HCT116 (cell line): ENCODE data around the gene GP1BB. TPM values are rescaled to one million over a fixed set of nuclear protein-coding genes. Genes with fewer than 3 reads are reported as not detected.

Experiments
- ATAC-seq: fragments of 200-7000 bp; cut with Tn5 transposase; 2 replicates; pipeline ENCODE4 v1.9.1; 2020; ENCODE audit warnings: mild to moderate bottlenecking, moderate library complexity
- BruUV-seq: library from RNA; stranded (reverse); fragments of 400-500 nt; replicated peaks from 2 replicates; lab custom pipeline; 2021; lab: Mats Ljungman, UMichigan
- CTCF ChIA-PET: fragments of 300-600 bp; sonication (Branson Sonifier 250); formaldehyde crosslinking; loops from one replicate; lab custom pipeline; 2021; ENCODE audit warnings: antibody characterized with exemption; lab: Charles Lee
- POLR2A ChIA-PET: fragments of 300-600, 350-600 bp; sonication (Branson Sonifier 250); formaldehyde crosslinking; loops from one replicate; lab custom pipeline; 2021; ENCODE audit warnings: antibody characterized with exemption; lab: Charles Lee
- RAD21 ChIA-PET, 2 experiments: fragments of 300-600 bp; sonication (Branson Sonifier 250); formaldehyde crosslinking; loops; one replicate each; lab custom pipeline; 2023; ENCODE audit warnings: low total read pairs in 2 of 2; ENCODE audit not compliant: uncharacterized antibody in 2 of 2, unreplicated experiment in 2 of 2, low non-redundant PET in 1 of 2; lab: Charles Lee
- DNase-seq: peaks from one replicate; pipeline ENCODE4 v3.0.0-alpha.2; 2010; ENCODE audit warnings: low read depth, low spot score
- H2AFZ ChIP-seq: fragments of 200-600 bp; shearing (Covaris generic), sonication (generic); 2 replicates; pipeline ENCODE4 v1.6.1; 2017; ENCODE audit warnings: low read depth, mixed run types, mixed read lengths, antibody characterized with exemption, low read length; ENCODE audit not compliant: poor library complexity, severe bottlenecking
- H3K27ac ChIP-seq: 2 replicates; pipeline ENCODE4 v1.5.1; 2012; ENCODE audit warnings: low read depth, low read length
- H3K27me3 ChIP-seq: fragments of 200-600 bp; sonication (generic); 2 replicates; pipeline ENCODE4 v1.6.1; 2016; ENCODE audit warnings: mixed run types, low read length, mixed read lengths; ENCODE audit not compliant: insufficient read depth
- H3K36me3 ChIP-seq, 2 experiments: fragments of 200-500 bp in 1 of 2; fragments of 200-600 bp in 1 of 2; sonication (Bioruptor generic) in 1 of 2; sonication (generic) in 1 of 2; 2 replicates each; pipeline versions ENCODE4 v1.5.1 to v1.6.1; 2014 to 2016; ENCODE audit warnings: low read length in 2 of 2, inconsistent platforms in 1 of 2, mixed read lengths in 1 of 2, mixed run types in 1 of 2; ENCODE audit not compliant: insufficient read depth in 2 of 2, control insufficient read depth in 1 of 2
- H3K4me1 ChIP-seq, 2 experiments: fragments of 200-600 bp in 1 of 2; sonication (generic) in 1 of 2; 2 replicates each; pipeline versions ENCODE4 v1.5.1 to v1.6.1; 2012 to 2017; ENCODE audit warnings: low read length in 2 of 2, inconsistent platforms in 1 of 2, mild to moderate bottlenecking in 1 of 2, mixed read lengths in 1 of 2, mixed run types in 1 of 2, moderate library complexity in 1 of 2; ENCODE audit not compliant: insufficient read depth in 2 of 2, control insufficient read depth in 1 of 2
- H3K4me2 ChIP-seq: fragments of 200-600 bp; sonication (generic); 2 replicates; pipeline ENCODE4 v1.6.1; 2017; ENCODE audit warnings: mixed run types, low read length, mixed read lengths
- H3K4me3 ChIP-seq, 2 experiments: fragments of 200-600 bp in 1 of 2; sonication (generic) in 1 of 2; replicated peaks in 1 of 2; 2 replicates each; pipeline ENCODE4 v1.5.1; 2011 to 2016; ENCODE audit warnings: low read length in 2 of 2, control low read depth in 1 of 2, low read depth in 1 of 2, mild to moderate bottlenecking in 1 of 2, mixed read lengths in 1 of 2, mixed run types in 1 of 2
- H3K79me2 ChIP-seq: fragments of 200-600 bp; sonication (generic); 2 replicates; pipeline ENCODE4 v1.6.1; 2017; ENCODE audit warnings: mild to moderate bottlenecking, mixed run types, low read length, moderate library complexity, mixed read lengths; ENCODE audit not compliant: insufficient read depth
- H3K9ac ChIP-seq: fragments of 200-600 bp; sonication (generic); 2 replicates; pipeline ENCODE4 v1.6.1; 2016; ENCODE audit warnings: low read length, mixed read lengths
- H3K9me2 ChIP-seq: fragments of 200-600 bp; sonication (generic), shearing (Covaris generic); 2 replicates; pipeline ENCODE4 v1.6.1; 2017; ENCODE audit warnings: mixed run types, mild to moderate bottlenecking, moderate library complexity; ENCODE audit not compliant: insufficient read depth
- H3K9me3 ChIP-seq, 2 experiments: fragments of 200-500 bp in 1 of 2; fragments of 200-600 bp in 1 of 2; sonication (Bioruptor generic) in 1 of 2; sonication (generic) in 1 of 2; 2 replicates each; pipeline ENCODE4 v1.6.1; 2014 to 2017; ENCODE audit warnings: low read length in 2 of 2, mixed read lengths in 2 of 2, inconsistent platforms in 1 of 2, low read depth in 1 of 2, mild to moderate bottlenecking in 1 of 2, mixed run types in 1 of 2, moderate library complexity in 1 of 2; ENCODE audit not compliant: control insufficient read depth in 1 of 2, insufficient read depth in 1 of 2
- H4K20me1 ChIP-seq: fragments of 200-600 bp; sonication (generic), shearing (Covaris generic); 2 replicates; pipeline ENCODE4 v1.6.1; 2017; ENCODE audit warnings: mixed run types, mild to moderate bottlenecking, moderate library complexity; ENCODE audit not compliant: insufficient read depth
- CBX3 ChIP-seq: IDR thresholded peaks from 2 replicates; pipeline ENCODE4 v1.6.1; 2012; ENCODE audit warnings: low read depth
- CEBPB ChIP-seq: IDR thresholded peaks from 2 replicates; pipeline ENCODE4 v1.6.1; 2012; ENCODE audit warnings: low read depth
- CTCF ChIP-seq, 3 experiments: fragments of 200-600 bp in 1 of 3; sonication (generic) in 1 of 3; IDR thresholded peaks in 2 of 3; conservative IDR thresholded peaks in 1 of 3; 2 replicates each; pipeline ENCODE4 v1.5.1; 2012 to 2017; ENCODE audit warnings: low read depth in 2 of 3, low read length in 2 of 3, antibody characterized with exemption in 1 of 3, borderline replicate concordance in 1 of 3, control low read depth in 1 of 3, mild to moderate bottlenecking in 1 of 3, mixed read lengths in 1 of 3, mixed run types in 1 of 3, moderate library complexity in 1 of 3; ENCODE audit not compliant: insufficient read depth in 1 of 3
- EZH2phosphoT487 ChIP-seq: fragments of 200-600 bp; IDR thresholded peaks from 2 replicates; pipeline ENCODE4 v1.6.1; 2018; ENCODE audit warnings: antibody characterized with exemption, borderline replicate concordance
- FOSL1 ChIP-seq: IDR thresholded peaks from 2 replicates; pipeline ENCODE4 v1.6.1; 2012; ENCODE audit warnings: low read depth
- MAX ChIP-seq: IDR thresholded peaks from 2 replicates; pipeline ENCODE4 v1.6.1; 2012
- POLR2A ChIP-seq: IDR thresholded peaks from 2 replicates; pipeline ENCODE4 v1.7.0; 2011; ENCODE audit warnings: borderline replicate concordance; ENCODE audit not compliant: insufficient read depth, insufficient read length; ENCODE audit errors: extremely low read depth
- RAD21 ChIP-seq: IDR thresholded peaks from 2 replicates; pipeline ENCODE4 v1.6.1; 2012; ENCODE audit warnings: low read depth, mild to moderate bottlenecking
- REST ChIP-seq: IDR thresholded peaks from 2 replicates; pipeline ENCODE4 v1.6.1; 2012; ENCODE audit warnings: low read depth
- SP1 ChIP-seq: IDR thresholded peaks from 2 replicates; pipeline ENCODE4 v1.6.1; 2012; ENCODE audit warnings: low read depth
- SRF ChIP-seq: IDR thresholded peaks from 2 replicates; pipeline ENCODE4 v1.6.1; 2012; ENCODE audit warnings: low read depth
- TCF7L2 ChIP-seq: IDR thresholded peaks from 2 replicates; pipeline ENCODE4 v1.7.0; 2011; ENCODE audit warnings: borderline replicate concordance, inconsistent platforms; ENCODE audit not compliant: insufficient read depth, insufficient read length; ENCODE audit errors: extremely low read depth
- YY1 ChIP-seq: IDR thresholded peaks from 2 replicates; pipeline ENCODE4 v1.6.1; 2011; ENCODE audit warnings: low read length, low read depth, moderate library complexity, mild to moderate bottlenecking; ENCODE audit not compliant: insufficient replicate concordance; ENCODE audit errors: extremely low read depth
- ZBTB33 ChIP-seq: IDR thresholded peaks from 2 replicates; pipeline ENCODE4 v1.6.1; 2011; ENCODE audit warnings: mild to moderate bottlenecking, low read length, moderate library complexity; ENCODE audit not compliant: insufficient replicate concordance; ENCODE audit errors: extremely low read depth
- ZNF274 ChIP-seq: fragments of 200-500 bp; sonication (Bioruptor generic); IDR thresholded peaks from 2 replicates; pipeline ENCODE4 v1.6.1; 2014; ENCODE audit warnings: mild to moderate bottlenecking, low read depth, low read length, inconsistent platforms
- intact Hi-C: fragments of 100-400 bp; cut with micrococcal nuclease; formaldehyde crosslinking; loops from 2 replicates; pipeline ENCODE4 v1.10.0; 2022
- total RNA-seq: library from RNA; stranded (reverse); gene quantifications from one replicate; pipeline ENCODE4 v1.2.1, GENCODE V29; 2021; ENCODE audit not compliant: unreplicated experiment

GP1BB gene
- total RNA-seq, 1 experiment from 2014 or later: 4.8 TPM

- Histone ChIP-seq H3K36me3 (no peaks in the 10 kb centered on the region), H3K4me3 (no peak overlapping the region), H3K27ac (no peak overlapping the region), H4K20me1 (no peaks in the 10 kb centered on the region), H3K9me2 (no peaks in the 10 kb centered on the region), H3K4me1 (peaks cover 9 to 16% of the 10 kb centered on the region in 2 experiments), H2AFZ (no peak overlapping the region), H3K9me3 (no peaks in the 10 kb centered on the region), H3K9ac (no peak overlapping the region), H3K79me2 (no peaks in the 10 kb centered on the region), H3K4me2 (no peak overlapping the region), H3K27me3 (no peaks in the 10 kb centered on the region)
- ATAC-seq: no peak
- RAD21 ChIA-PET: no interaction called here
- POLR2A ChIA-PET: no interaction called here
- DNase-seq: no peak
- intact Hi-C loops: no loop called here
- BruUV-seq: no TSS peak
- TF ChIP-seq FOSL1: no peak
- no peak for TF ChIP-seq CTCF (IDR thresholded peaks at IDR 0.05 in 2 of 3, conservative IDR thresholded peaks at IDR 0.05 in 1 of 3; ENCODE audit: borderline replicate concordance in 1 of 3, insufficient read depth in 1 of 3, low read depth in 2 of 3, low read length in 2 of 3)
- TF ChIP-seq ZBTB33: no peak
- TF ChIP-seq POLR2A: no peak
- no peak for TF ChIP-seq TCF7L2
- no peak for TF ChIP-seq MAX
- no peak for TF ChIP-seq CEBPB
- TF ChIP-seq SP1: no peak
- TF ChIP-seq YY1: no peak
- no peak for TF ChIP-seq RAD21
- no peak for TF ChIP-seq REST
- TF ChIP-seq CBX3: no peak
- TF ChIP-seq ZNF274: no peak
- TF ChIP-seq SRF: no peak
- TF ChIP-seq EZH2phosphoT487: no peak
- CTCF ChIA-PET: no interaction called here
Observed at GRCh38 chr22:19687561-19688300, 35.6 kb upstream of the GP1BB start.
